Effector memory CD8-positive, alpha-beta T cell (primary cell): ENCODE results near the gene SHKBP1.
A peak's percentile ranks its signal among the peaks of the same experiment; 100 is the strongest.
"Not testable (repeated sequence)": the region's sequence is repeated elsewhere in the genome, so short reads cannot be mapped to it uniquely, and the experiment has no call there.

Experiments
- ATAC-seq: fragments of 150-1000 bp; cut with Tn5 transposase; replicated peaks from 2 replicates; pipeline ENCODE4 v1.10.0; 2021; ENCODE audit warnings: mild to moderate bottlenecking, moderate library complexity
- DNase-seq, 3 experiments: peaks; one replicate each; pipeline ENCODE4 v3.0.0; 2021
- H3K27ac Mint-ChIP-seq, 2 donors: one replicate each; pipeline ENCODE4 v1.8.0; 2022; ENCODE audit warnings: mild to moderate bottlenecking in 2 of 2, mixed read lengths in 2 of 2, moderate library complexity in 2 of 2
- H3K27me3 Mint-ChIP-seq, 2 donors: one replicate each; pipeline ENCODE4 v1.8.0; 2022; ENCODE audit warnings: mixed read lengths in 2 of 2
- H3K36me3 Mint-ChIP-seq: one replicate; pipeline ENCODE4 v1.8.0; 2022; ENCODE audit warnings: mild to moderate bottlenecking, moderate library complexity, mixed read lengths; ENCODE audit not compliant: insufficient read depth
- H3K4me1 Mint-ChIP-seq, 2 donors: one replicate each; pipeline ENCODE4 v1.8.0; 2022; ENCODE audit warnings: low read depth in 2 of 2, mixed read lengths in 2 of 2
- H3K4me3 Mint-ChIP-seq, 2 donors: one replicate each; pipeline ENCODE4 v1.8.0; 2022; ENCODE audit warnings: mild to moderate bottlenecking in 2 of 2, mixed read lengths in 2 of 2, moderate library complexity in 2 of 2
- H3K9me3 Mint-ChIP-seq, 2 donors: one replicate each; pipeline ENCODE4 v1.8.0; 2022; ENCODE audit warnings: mixed read lengths in 2 of 2

Gene SHKBP1

GRCh38 chr19:40582467-40582866 lies 5.8 kb downstream of the SHKBP1 start:
- DNase-seq (no peak), ATAC-seq (no peak)
- peak overlapping the region in 1 of 2 donors; percentile 39 for H3K27ac Mint-ChIP-seq
- H3K36me3 Mint-ChIP-seq: peaks cover 68% of the 10 kb centered on the region
- peaks cover 13 to 24% of the 10 kb centered on the region in 2 donors for H3K4me1 Mint-ChIP-seq
- H3K27me3 Mint-ChIP-seq: no peaks in the 10 kb centered on the region
- H3K4me3 Mint-ChIP-seq: no peak overlapping the region
- no peaks in the 10 kb centered on the region for H3K9me3 Mint-ChIP-seq

- no peak overlapping the region for H3K4me3 Mint-ChIP-seq
- H3K27me3 Mint-ChIP-seq: no peaks in the 10 kb centered on the region
- ATAC-seq (no peak), DNase-seq (no peak)
- no peaks in the 10 kb centered on the region for H3K9me3 Mint-ChIP-seq
- peaks cover 7 to 22% of the 10 kb centered on the region in 2 donors for H3K4me1 Mint-ChIP-seq
- H3K27ac Mint-ChIP-seq: no peak overlapping the region
- H3K36me3 Mint-ChIP-seq: peaks cover 63% of the 10 kb centered on the region
Observed at GRCh38 chr19:40583283-40583682, 6.6 kb downstream of the SHKBP1 start.

GRCh38 chr19:40584007-40584406 lies 7.3 kb downstream of the SHKBP1 start:
- Mint-ChIP-seq H3K4me3 (no peak overlapping the region), H3K9me3 (no peaks in the 10 kb centered on the region), H3K27me3 (no peaks in the 10 kb centered on the region), H3K36me3 (peaks cover 64% of the 10 kb centered on the region), H3K27ac (no peak overlapping the region), H3K4me1 (peaks cover 2 to 19% of the 10 kb centered on the region in 2 donors)
- DNase-seq (no peak), ATAC-seq (no peak)

DNA sequence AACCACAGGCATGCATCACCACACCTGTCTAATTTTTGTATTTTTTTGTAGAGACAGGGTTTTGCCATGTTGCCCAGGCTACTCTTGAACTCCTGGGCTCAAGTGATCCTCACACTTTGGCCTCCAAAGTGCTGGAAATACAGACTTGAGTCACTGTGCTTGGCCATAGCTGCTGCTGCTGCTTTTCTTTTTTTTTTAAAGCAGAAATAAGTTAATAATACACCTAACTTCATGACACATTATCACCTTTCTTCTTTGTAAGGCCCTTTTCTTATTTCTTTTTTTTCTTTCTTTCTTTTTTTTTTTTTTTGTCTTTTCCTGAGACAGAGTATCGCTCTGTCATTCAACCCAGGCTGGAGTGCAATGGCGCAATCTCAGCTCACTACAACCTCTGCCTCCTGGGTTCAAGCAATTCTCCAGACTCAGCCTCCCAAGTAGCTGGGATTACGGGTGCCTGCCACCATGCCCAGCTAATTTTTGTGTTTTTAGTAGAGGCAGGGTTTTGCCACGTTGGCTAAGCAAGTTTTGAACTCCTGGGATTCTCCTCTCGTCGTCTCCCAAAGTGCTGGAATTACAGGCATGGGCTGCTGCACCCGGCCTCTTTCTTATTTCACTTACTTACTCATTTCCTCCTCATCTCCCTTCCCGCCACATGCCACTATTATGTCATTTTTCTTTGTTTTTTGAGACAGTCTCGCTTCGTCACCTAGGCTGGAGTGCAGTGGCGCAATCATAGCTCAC lies 8.7 kb downstream of the SHKBP1 start:
- H3K27ac Mint-ChIP-seq: peak overlapping the region in 1 of 2 donors; percentile 35
- no peaks in the 10 kb centered on the region for H3K27me3 Mint-ChIP-seq
- ATAC-seq (no peak), DNase-seq (no peak)
- peaks cover 2 to 26% of the 10 kb centered on the region in 2 donors for H3K4me1 Mint-ChIP-seq
- H3K9me3 Mint-ChIP-seq: no peaks in the 10 kb centered on the region
- H3K36me3 Mint-ChIP-seq: peaks cover 60% of the 10 kb centered on the region
- H3K4me3 Mint-ChIP-seq: no peak overlapping the region

DNA sequence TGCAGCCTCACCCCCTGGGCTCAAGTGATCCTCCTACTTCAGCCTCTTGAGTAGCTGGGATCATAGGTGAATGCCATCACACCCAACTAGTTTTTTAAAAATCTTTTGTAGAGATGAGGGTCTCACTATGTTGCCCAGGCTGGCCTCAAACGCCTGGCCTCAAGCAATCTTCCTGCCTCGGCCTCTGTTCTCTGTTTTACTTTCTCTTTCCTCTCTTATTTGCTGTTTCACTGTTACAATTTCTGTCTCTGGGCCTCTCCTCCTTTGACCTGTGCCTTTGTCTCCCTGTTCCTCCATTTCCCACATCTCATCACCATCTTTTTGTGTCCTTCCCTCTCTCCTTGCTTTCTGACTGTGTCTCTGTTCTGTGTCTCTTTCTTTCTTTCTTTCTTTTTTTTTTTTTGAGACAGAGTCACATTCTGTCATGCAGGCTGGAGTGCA lies 9.3 kb downstream of the SHKBP1 start:
- Mint-ChIP-seq H3K4me3 (no peak overlapping the region), H3K36me3 (peaks cover 55% of the 10 kb centered on the region), H3K4me1 (peaks cover 2 to 26% of the 10 kb centered on the region in 2 donors), H3K9me3 (no peaks in the 10 kb centered on the region), H3K27me3 (no peaks in the 10 kb centered on the region), H3K27ac (peak overlapping the region in 1 of 2 donors; percentile 35)
- DNase-seq (no peak), ATAC-seq (no peak)

- Mint-ChIP-seq H3K36me3 (peaks cover 51% of the 10 kb centered on the region), H3K27ac (peak overlapping the region; percentile 35 to 76), H3K4me1 (peaks cover 2 to 26% of the 10 kb centered on the region in 2 donors), H3K27me3 (no peaks in the 10 kb centered on the region), H3K4me3 (no peak overlapping the region), H3K9me3 (no peaks in the 10 kb centered on the region)
- ATAC-seq (no peak), DNase-seq (no peak)
Observed at GRCh38 chr19:40586611-40587010, 9.9 kb downstream of the SHKBP1 start.

DNA sequence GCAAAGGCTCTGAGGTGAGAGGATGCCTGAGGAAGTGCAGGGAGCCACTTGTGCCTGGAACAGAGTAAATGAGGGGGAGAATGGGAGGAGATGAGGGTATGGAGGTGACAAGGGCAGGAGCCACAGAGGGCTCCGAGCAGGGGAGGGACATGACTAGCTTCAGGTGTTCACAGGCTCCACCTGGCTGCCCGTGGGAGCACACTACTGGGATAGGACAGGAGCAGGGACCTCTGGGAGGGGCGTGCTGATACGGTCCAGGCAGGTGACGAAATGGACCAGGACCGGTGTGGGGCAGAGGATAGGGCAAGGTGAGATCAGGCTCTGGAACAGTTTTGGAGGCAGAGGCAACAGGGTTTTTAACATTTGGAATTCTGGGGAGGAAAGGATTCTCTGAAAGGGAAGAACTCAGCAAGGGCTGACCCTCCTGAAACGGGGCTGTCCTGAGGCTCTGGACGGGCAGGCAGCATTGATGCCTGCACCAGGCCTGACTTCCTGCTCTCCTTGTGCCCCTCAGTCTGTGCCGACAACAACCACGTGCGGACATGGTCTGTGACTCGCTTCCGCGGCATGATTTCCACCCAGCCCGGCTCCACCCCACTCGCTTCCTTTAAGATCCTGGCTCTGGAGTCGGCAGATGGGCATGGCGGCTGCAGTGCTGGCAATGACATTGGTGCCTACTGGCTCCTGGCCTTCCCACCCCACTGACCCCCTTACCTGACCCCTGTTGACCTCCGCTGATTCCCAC lies 11.6 kb downstream of the SHKBP1 start:
- Mint-ChIP-seq H3K27ac (peak overlapping the region in 1 of 2 donors; percentile 27), H3K9me3 (no peaks in the 10 kb centered on the region), H3K4me3 (no peak overlapping the region), H3K4me1 (peaks cover 2 to 18% of the 10 kb centered on the region in 2 donors), H3K36me3 (peaks cover 39% of the 10 kb centered on the region), H3K27me3 (no peaks in the 10 kb centered on the region)
- ATAC-seq (no peak), DNase-seq (no peak)

DNA sequence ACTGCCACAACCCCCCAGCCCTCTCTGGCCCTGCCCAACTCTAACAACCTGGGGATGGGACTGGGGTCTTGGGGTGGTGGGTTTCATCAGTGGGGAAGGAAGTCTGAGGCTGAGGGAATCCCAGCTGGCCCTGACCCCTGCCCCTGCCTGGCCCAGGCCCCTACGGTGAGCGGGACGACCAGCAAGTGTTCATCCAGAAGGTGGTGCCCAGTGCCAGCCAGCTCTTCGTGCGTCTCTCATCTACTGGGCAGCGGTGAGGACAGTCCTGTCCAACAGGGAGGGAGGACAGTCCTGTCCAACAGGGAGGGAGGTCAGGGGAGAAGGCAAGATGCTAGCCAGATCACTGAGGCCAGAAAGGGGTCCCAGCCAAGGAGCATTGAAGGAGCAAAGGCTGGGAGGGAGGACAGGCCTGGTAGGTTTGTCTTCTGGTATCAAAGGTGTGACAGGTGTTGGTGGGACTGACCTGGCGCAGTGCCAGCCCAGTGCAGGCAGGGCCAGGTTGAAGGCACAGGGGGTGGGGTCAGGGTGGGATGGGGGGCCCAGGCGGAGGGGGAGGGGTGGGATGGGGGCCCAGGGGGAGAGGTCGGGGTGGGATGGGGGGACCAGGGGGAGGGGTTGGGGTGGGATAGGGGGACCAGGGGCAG lies 12.4 kb downstream of the SHKBP1 start:
- H3K4me3 Mint-ChIP-seq: no peak overlapping the region
- peaks cover 5 to 19% of the 10 kb centered on the region in 2 donors for H3K4me1 Mint-ChIP-seq
- H3K36me3 Mint-ChIP-seq: peaks cover 39% of the 10 kb centered on the region

GRCh38 chr19:40589591-40590429 lies 13.1 kb downstream of the SHKBP1 start:
- Mint-ChIP-seq H3K4me1 (peaks cover 13 to 27% of the 10 kb centered on the region in 2 donors), H3K27ac (peak overlapping the region; percentile 44 to 67), H3K27me3 (peaks cover 0 to 5% of the 10 kb centered on the region in 2 donors), H3K36me3 (peaks cover 39% of the 10 kb centered on the region), H3K4me3 (no peak overlapping the region), H3K9me3 (no peaks in the 10 kb centered on the region)
- DNase-seq: no peak
- no peak for ATAC-seq

More for the DNA sequence above, 12.4 kb downstream of the SHKBP1 start:
- Mint-ChIP-seq H3K27me3 (no peaks in the 10 kb centered on the region), H3K27ac (no peak overlapping the region), H3K9me3 (no peaks in the 10 kb centered on the region)
- DNase-seq: no peak
- no peak for ATAC-seq

- peaks cover 34% of the 10 kb centered on the region for H3K36me3 Mint-ChIP-seq
- DNase-seq: no peak
- no peak overlapping the region for H3K4me3 Mint-ChIP-seq
- peaks cover 15 to 29% of the 10 kb centered on the region in 2 donors for H3K4me1 Mint-ChIP-seq
- ATAC-seq: no peak
- H3K27me3 Mint-ChIP-seq: peaks cover 0 to 7% of the 10 kb centered on the region in 2 donors
- H3K27ac Mint-ChIP-seq: peak overlapping the region in 1 of 2 donors; percentile 67
- H3K9me3 Mint-ChIP-seq: no peaks in the 10 kb centered on the region
Observed at GRCh38 chr19:40590464-40591265, 14.0 kb downstream of the SHKBP1 start.

DNA sequence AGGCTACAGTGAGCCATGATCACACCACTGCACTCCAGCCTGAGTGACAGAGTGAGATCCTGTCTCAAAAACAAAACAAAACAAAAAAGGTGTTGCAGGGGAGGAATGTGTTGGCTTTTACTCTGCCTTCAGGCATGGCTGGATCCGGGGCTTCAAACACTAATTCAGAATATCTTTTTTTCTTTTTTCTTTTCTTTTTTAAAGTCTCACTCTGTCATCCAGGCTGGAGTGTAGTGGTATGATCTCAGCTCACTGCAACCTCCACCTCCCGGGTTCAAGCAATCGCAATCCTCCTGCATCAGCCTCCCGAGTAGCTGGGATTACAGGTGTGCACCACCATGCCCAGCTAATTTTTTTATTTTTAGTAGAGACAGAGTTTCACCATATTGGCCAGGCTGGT lies 15.1 kb downstream of the SHKBP1 start:
- DNase-seq, ATAC-seq, H3K9me3 Mint-ChIP-seq, H3K4me3 Mint-ChIP-seq, H3K27me3 Mint-ChIP-seq: not testable (repeated sequence)
- Mint-ChIP-seq H3K27ac (peak overlapping the region; percentile 7 to 67), H3K4me1 (peaks cover 13 to 25% of the 10 kb centered on the region in 2 donors), H3K36me3 (peaks cover 24% of the 10 kb centered on the region)

DNA sequence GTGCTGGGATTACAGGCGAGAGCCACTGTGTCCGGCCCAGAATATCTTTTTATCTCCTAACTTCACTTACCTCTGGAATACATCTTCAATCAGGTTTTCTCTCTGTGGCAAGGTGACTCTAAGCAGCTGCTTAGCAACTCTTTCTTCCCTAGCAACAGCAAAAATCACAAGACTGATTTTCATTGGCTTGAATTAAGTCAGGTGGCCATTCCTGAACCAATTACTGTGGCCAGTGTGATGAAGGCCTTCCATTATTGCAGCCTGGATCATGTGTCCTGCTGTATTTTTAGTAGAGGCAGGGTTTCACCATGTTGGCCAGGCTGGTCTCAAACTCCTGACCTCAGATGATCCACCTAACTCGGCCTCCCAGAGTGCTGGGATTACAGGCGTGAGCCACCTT lies 15.5 kb downstream of the SHKBP1 start:
- Mint-ChIP-seq H3K36me3 (peaks cover 19% of the 10 kb centered on the region), H3K27ac (peak overlapping the region; percentile 7 to 67), H3K4me3 (no peak overlapping the region), H3K4me1 (peaks cover 13 to 24% of the 10 kb centered on the region in 2 donors), H3K27me3 (peaks cover 0 to 10% of the 10 kb centered on the region in 2 donors), H3K9me3 (no peaks in the 10 kb centered on the region)
- DNase-seq: no peak
- peak; percentile 79 for ATAC-seq
